Inferior parietal cortex (tissue), 1 donor: Measurements from ENCODE around the gene ZNF335.
"Not testable (repeated sequence)": the region's sequence is repeated elsewhere in the genome, so short reads cannot be mapped to it uniquely, and the experiment has no call there.

ENCODE experiments used
- DNase-seq: peaks from one replicate; pipeline ENCODE4 v3.0.0-alpha.2; 2016; ENCODE audit errors: extremely low spot score

Gene ZNF335

GRCh38 chr20:45934586-45935415 is 37.2 kb downstream of the ZNF335 start, which contains the start of gene PCIF1:
Gene PCIF1, plus strand, starts transcription at chr20:45934683. Its CDS starts 4,317 bp downstream, at chr20:45939000.
- DNase-seq, result peak; percentile 99

GRCh38 chr20:45934046-45934585 is 37.9 kb downstream of the ZNF335 start:
- no peak for DNase-seq

GRCh38 chr20:45933266-45934045 is 38.5 kb downstream of the ZNF335 start:
- peak; percentile 69 for DNase-seq

- DNase-seq, result not testable (repeated sequence)
These were observed 40.3 kb downstream of the ZNF335 start for GRCh38 chr20:45931680-45932079.

- no peak for DNase-seq
These were observed 44.7 kb downstream of the ZNF335 start for GRCh38 chr20:45927071-45927878.

- no peak for DNase-seq
These were observed 45.3 kb downstream of the ZNF335 start for GRCh38 chr20:45926731-45927070.

GRCh38 chr20:45925821-45926506 is 46.0 kb downstream of the ZNF335 start:
- no peak for DNase-seq

- DNase-seq, result peak; percentile 39
These were observed 47.4 kb downstream of the ZNF335 start for GRCh38 chr20:45924391-45925261.

- DNase-seq, result no peak
These were observed 50.4 kb downstream of the ZNF335 start for GRCh38 chr20:45921337-45922189.

GRCh38 chr20:45920462-45921336 is 51.3 kb downstream of the ZNF335 start:
- DNase-seq, result no peak

- no peak for DNase-seq
These were observed 52.2 kb downstream of the ZNF335 start for GRCh38 chr20:45919542-45920399.

GRCh38 chr20:45918779-45919537 is 53.0 kb downstream of the ZNF335 start:
- DNase-seq, result no peak

GRCh38 chr20:45918182-45918737 is 53.7 kb downstream of the ZNF335 start:
- no peak for DNase-seq

GRCh38 chr20:45917790-45918141 is 54.2 kb downstream of the ZNF335 start:
- peak; percentile 51 for DNase-seq

- DNase-seq, result no peak
These were observed 58.9 kb downstream of the ZNF335 start for GRCh38 chr20:45913116-45913515.

- DNase-seq, result no peak
These were observed 59.7 kb downstream of the ZNF335 start for GRCh38 chr20:45912344-45912682.
